SIG-M5 treated with dmso at 0.1 percent for 504 hours (cell line): ENCODE results near the gene RPS5.
"Not testable (repeated sequence)": the region's sequence is repeated elsewhere in the genome, so short reads cannot be mapped to it uniquely, and the experiment has no call there.

ENCODE experiments used
- DNase-seq: peaks from one replicate; lab custom pipeline; 2025; ENCODE audit not compliant: unreplicated experiment; lab: John Stamatoyannopoulos, UW

The RPS5 gene

GRCh38 chr19:58356766-58357480 lies 30.1 kb upstream of the RPS5 start:
- no peak for DNase-seq

GRCh38 chr19:58357481-58358145 lies 29.5 kb upstream of the RPS5 start:
- no peak for DNase-seq

GRCh38 chr19:58361900-58362271 lies 25.2 kb upstream of the RPS5 start:
- no peak for DNase-seq

GRCh38 chr19:58362272-58362994 lies 24.6 kb upstream of the RPS5 start, which contains the start of gene ZNF497:
TSS of gene ZNF497 (minus strand) at chr19:58362751. CDS start at chr19:58357635, 5,116 bp downstream.
- peak; percentile 88 for DNase-seq

GRCh38 chr19:58364146-58364545 lies 22.9 kb upstream of the RPS5 start:
- peak; percentile 81 for DNase-seq

GRCh38 chr19:58366585-58367430 lies 20.3 kb upstream of the RPS5 start:
- no peak for DNase-seq

GRCh38 chr19:58367698-58368454 lies 19.2 kb upstream of the RPS5 start:
- DNase-seq = no peak

GRCh38 chr19:58368561-58369360 lies 18.3 kb upstream of the RPS5 start:
- DNase-seq = no peak

- peak; percentile 9 for DNase-seq
These were observed 14.5 kb upstream of the RPS5 start for GRCh38 chr19:58372311-58373133.

- DNase-seq = peak; percentile 37
These were observed 12.9 kb upstream of the RPS5 start for GRCh38 chr19:58374200-58374599.

- DNase-seq = not testable (repeated sequence)
These were observed 10.3 kb upstream of the RPS5 start for GRCh38 chr19:58376724-58377123.

- DNase-seq = no peak
These were observed 7.8 kb upstream of the RPS5 start for GRCh38 chr19:58379246-58379645.

GRCh38 chr19:58380037-58380661 lies 6.9 kb upstream of the RPS5 start:
- DNase-seq = no peak

GRCh38 chr19:58380662-58381459 lies 6.2 kb upstream of the RPS5 start, which contains the start of gene ZNF837:
TSS of gene ZNF837 (minus strand) at chr19:58381030. CDS start at chr19:58369332, 11,698 bp downstream.
- peak; percentile 99 for DNase-seq

GRCh38 chr19:58381460-58382212 lies 5.4 kb upstream of the RPS5 start:
- no peak for DNase-seq

GRCh38 chr19:58382997-58383603 lies 4.0 kb upstream of the RPS5 start:
- no peak for DNase-seq
